HepG2 (cell line): ENCODE data around the gene TNFAIP8L2. TPM values are rescaled to one million over a fixed set of nuclear protein-coding genes. Genes with fewer than 3 reads are reported as not detected.

Source experiments
- CREB1 ChIP-seq, 2 experiments: fragments of 450-650 bp in 1 of 2; IDR thresholded peaks; 2 replicates each; pipeline ENCODE4 v1.6.1; 2016 to 2017; ENCODE audit warnings: control low read depth in 1 of 2, mild to moderate bottlenecking in 1 of 2, missing compliant biosample characterization in 1 of 2, missing genetic modification characterization in 1 of 2
- ESRRA ChIP-seq: sonication (generic); formaldehyde crosslinking; IDR thresholded peaks from 2 replicates; pipeline ENCODE4 v1.5.1; 2020; ENCODE audit warnings: mild to moderate bottlenecking, low read depth, missing genetic modification reagents
- NR2F1 ChIP-seq, 2 experiments: fragments of 450-650 bp in 1 of 2; formaldehyde crosslinking in 1 of 2; IDR thresholded peaks; 2 replicates each; pipeline versions ENCODE4 v1.5.0 to v1.6.1; 2016 to 2020; ENCODE audit warnings: mild to moderate bottlenecking in 1 of 2, missing compliant biosample characterization in 1 of 2, missing genetic modification reagents in 1 of 2, moderate library complexity in 1 of 2
- SMC3 ChIP-seq: IDR thresholded peaks from 2 replicates; pipeline ENCODE4 v1.6.1; 2011; ENCODE audit warnings: low read length, improper control_type of control experiment
- ZKSCAN8 ChIP-seq: IDR thresholded peaks from 2 replicates; pipeline ENCODE4 v1.6.1; 2016; ENCODE audit warnings: borderline replicate concordance, missing genetic modification reagents, missing compliant biosample characterization
- polyA plus RNA-seq, 8 experiments: library from polyadenylated mRNA; depleted of rRNA in 3 of 8; stranded (reverse) in 7 of 8; unstranded in 1 of 8; fragments of >200 nt; fragmentation: Illumina TruSeq in 4 of 8; extraction: Trizol in 4 of 8; gene quantifications; 2 replicates each; pipeline versions ENCODE4 v1.2.1 to v1.2.3, GENCODE V29; 2011 to 2016; ENCODE audit warnings: low read depth in 4 of 8, missing spikeins in 1 of 8, mixed read lengths in 1 of 8; ENCODE audit not compliant: insufficient read depth in 1 of 8
- total RNA-seq, 5 experiments: library from RNA; depleted of rRNA; stranded (reverse); fragments of >200 nt; fragmentation: Illumina TruSeq; extraction: Trizol; gene quantifications; 2 replicates each; pipeline ENCODE4 v1.2.3, GENCODE V29; 2016; ENCODE audit warnings: low read depth in 1 of 5
- TF ChIP-seq, protein P1 (sequence below): conservative IDR thresholded peaks from 2 replicates; pipeline ENCODE4 v1.6.1; 2018; ENCODE audit warnings: missing genetic modification reagents
- TF ChIP-seq, protein P2 (sequence below): IDR thresholded peaks from 2 replicates; pipeline ENCODE4 v1.6.1; 2016; ENCODE audit warnings: control low read depth
- TF ChIP-seq, protein P3 (sequence below): sonication (generic); formaldehyde crosslinking; IDR thresholded peaks from 2 replicates; pipeline ENCODE4 v1.5.0; 2020; ENCODE audit warnings: mild to moderate bottlenecking, missing genetic modification reagents, borderline replicate concordance
- TF ChIP-seq, protein P4 (sequence below): sonication (generic); formaldehyde crosslinking; IDR thresholded peaks from 2 replicates; pipeline ENCODE4 v1.5.0; 2020; ENCODE audit warnings: mild to moderate bottlenecking, missing genetic modification reagents, moderate library complexity
- TF ChIP-seq, protein P5 (sequence below): sonication (generic); formaldehyde crosslinking; conservative IDR thresholded peaks from 2 replicates; pipeline ENCODE4 v1.4.0; 2020; ENCODE audit warnings: missing genetic modification reagents
- TF ChIP-seq, protein P6 (sequence below): sonication (generic); formaldehyde crosslinking; conservative IDR thresholded peaks from 2 replicates; pipeline ENCODE4 v1.4.0; 2020; ENCODE audit warnings: mild to moderate bottlenecking, missing genetic modification reagents, moderate library complexity
- TF ChIP-seq, protein P7 (sequence below): sonication (generic); formaldehyde crosslinking; IDR thresholded peaks from 2 replicates; pipeline ENCODE4 v1.8.1; 2023; ENCODE audit warnings: mild to moderate bottlenecking, missing genetic modification reagents

The TNFAIP8L2 gene
- total and polyA plus RNA-seq, 2 of the 13 experiments (the other 11 are each of a cell fraction or from before 2014, with no cell fraction given): not detected

DNA sequence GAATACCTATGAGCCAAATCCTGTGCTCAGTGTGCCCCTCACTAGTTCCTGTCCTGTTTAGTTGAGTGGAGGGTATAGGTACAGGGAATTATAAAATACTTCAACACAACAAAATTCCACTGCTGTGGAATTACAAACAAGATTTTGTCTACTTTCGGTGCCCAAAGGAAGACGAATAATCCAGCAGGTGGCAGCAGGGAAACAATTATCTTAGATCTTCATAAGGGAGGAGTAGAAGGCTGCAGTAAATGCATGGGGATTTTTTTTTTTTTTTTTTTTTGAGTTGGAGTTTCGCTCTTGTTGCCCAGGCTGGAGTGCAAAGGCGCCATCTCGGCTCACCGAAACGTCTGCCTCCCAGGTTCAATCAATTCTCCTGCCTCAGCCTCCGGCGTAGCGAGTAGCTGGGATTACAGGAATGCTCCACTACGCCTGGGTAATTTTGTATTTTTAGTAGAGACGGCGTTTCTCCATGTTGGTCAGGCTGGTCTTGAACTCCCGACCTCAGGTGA lies 39.9 kb downstream of the TNFAIP8L2 start (continued):
- TF ChIP-seq, protein P1, sequence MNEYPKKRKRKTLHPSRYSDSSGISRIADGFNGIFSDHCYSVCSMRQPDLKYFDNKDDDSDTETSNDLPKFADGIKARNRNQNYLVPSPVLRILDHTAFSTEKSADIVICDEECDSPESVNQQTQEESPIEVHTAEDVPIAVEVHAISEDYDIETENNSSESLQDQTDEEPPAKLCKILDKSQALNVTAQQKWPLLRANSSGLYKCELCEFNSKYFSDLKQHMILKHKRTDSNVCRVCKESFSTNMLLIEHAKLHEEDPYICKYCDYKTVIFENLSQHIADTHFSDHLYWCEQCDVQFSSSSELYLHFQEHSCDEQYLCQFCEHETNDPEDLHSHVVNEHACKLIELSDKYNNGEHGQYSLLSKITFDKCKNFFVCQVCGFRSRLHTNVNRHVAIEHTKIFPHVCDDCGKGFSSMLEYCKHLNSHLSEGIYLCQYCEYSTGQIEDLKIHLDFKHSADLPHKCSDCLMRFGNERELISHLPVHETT (CRISPR knock-in tag): 0 out of 2 replicates have a peak, but pooled peaks have one; percentile 26
- TF ChIP-seq CREB1 (IDR thresholded peaks at IDR 0.05): no peak
- 0 out of 2 replicates have a peak, but pooled peaks have one; percentile 34 for TF ChIP-seq CREB1 (CRISPR knock-in tag; IDR thresholded peaks at IDR 0.05)
- TF ChIP-seq ZKSCAN8 (CRISPR knock-in tag): 0 out of 2 replicates have a peak, but pooled peaks have one; percentile 25
- TF ChIP-seq, protein P2, sequence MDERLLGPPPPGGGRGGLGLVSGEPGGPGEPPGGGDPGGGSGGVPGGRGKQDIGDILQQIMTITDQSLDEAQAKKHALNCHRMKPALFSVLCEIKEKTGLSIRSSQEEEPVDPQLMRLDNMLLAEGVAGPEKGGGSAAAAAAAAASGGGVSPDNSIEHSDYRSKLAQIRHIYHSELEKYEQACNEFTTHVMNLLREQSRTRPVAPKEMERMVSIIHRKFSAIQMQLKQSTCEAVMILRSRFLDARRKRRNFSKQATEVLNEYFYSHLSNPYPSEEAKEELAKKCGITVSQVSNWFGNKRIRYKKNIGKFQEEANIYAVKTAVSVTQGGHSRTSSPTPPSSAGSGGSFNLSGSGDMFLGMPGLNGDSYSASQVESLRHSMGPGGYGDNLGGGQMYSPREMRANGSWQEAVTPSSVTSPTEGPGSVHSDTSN: no peak
- TF ChIP-seq, protein P3, sequence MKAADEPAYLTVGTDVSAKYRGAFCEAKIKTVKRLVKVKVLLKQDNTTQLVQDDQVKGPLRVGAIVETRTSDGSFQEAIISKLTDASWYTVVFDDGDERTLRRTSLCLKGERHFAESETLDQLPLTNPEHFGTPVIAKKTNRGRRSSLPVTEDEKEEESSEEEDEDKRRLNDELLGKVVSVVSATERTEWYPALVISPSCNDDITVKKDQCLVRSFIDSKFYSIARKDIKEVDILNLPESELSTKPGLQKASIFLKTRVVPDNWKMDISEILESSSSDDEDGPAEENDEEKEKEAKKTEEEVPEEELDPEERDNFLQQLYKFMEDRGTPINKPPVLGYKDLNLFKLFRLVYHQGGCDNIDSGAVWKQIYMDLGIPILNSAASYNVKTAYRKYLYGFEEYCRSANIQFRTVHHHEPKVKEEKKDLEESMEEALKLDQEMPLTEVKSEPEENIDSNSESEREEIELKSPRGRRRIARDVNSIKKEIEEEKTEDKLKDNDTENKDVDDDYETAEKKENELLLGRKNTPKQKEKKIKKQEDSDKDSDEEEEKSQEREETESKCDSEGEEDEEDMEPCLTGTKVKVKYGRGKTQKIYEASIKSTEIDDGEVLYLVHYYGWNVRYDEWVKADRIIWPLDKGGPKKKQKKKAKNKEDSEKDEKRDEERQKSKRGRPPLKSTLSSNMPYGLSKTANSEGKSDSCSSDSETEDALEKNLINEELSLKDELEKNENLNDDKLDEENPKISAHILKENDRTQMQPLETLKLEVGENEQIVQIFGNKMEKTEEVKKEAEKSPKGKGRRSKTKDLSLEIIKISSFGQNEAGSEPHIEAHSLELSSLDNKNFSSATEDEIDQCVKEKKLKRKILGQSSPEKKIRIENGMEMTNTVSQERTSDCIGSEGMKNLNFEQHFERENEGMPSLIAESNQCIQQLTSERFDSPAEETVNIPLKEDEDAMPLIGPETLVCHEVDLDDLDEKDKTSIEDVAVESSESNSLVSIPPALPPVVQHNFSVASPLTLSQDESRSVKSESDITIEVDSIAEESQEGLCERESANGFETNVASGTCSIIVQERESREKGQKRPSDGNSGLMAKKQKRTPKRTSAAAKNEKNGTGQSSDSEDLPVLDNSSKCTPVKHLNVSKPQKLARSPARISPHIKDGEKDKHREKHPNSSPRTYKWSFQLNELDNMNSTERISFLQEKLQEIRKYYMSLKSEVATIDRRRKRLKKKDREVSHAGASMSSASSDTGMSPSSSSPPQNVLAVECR (CRISPR knock-in tag): no peak
- no peak for TF ChIP-seq NR2F1 (CRISPR knock-in tag; IDR thresholded peaks at IDR 0.05)
- TF ChIP-seq ESRRA (CRISPR knock-in tag): no peak
- TF ChIP-seq, protein P4, sequence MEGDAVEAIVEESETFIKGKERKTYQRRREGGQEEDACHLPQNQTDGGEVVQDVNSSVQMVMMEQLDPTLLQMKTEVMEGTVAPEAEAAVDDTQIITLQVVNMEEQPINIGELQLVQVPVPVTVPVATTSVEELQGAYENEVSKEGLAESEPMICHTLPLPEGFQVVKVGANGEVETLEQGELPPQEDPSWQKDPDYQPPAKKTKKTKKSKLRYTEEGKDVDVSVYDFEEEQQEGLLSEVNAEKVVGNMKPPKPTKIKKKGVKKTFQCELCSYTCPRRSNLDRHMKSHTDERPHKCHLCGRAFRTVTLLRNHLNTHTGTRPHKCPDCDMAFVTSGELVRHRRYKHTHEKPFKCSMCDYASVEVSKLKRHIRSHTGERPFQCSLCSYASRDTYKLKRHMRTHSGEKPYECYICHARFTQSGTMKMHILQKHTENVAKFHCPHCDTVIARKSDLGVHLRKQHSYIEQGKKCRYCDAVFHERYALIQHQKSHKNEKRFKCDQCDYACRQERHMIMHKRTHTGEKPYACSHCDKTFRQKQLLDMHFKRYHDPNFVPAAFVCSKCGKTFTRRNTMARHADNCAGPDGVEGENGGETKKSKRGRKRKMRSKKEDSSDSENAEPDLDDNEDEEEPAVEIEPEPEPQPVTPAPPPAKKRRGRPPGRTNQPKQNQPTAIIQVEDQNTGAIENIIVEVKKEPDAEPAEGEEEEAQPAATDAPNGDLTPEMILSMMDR (CRISPR knock-in tag): peak; percentile 71
- TF ChIP-seq, protein P5, sequence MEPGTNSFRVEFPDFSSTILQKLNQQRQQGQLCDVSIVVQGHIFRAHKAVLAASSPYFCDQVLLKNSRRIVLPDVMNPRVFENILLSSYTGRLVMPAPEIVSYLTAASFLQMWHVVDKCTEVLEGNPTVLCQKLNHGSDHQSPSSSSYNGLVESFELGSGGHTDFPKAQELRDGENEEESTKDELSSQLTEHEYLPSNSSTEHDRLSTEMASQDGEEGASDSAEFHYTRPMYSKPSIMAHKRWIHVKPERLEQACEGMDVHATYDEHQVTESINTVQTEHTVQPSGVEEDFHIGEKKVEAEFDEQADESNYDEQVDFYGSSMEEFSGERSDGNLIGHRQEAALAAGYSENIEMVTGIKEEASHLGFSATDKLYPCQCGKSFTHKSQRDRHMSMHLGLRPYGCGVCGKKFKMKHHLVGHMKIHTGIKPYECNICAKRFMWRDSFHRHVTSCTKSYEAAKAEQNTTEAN: no peak
- TF ChIP-seq SMC3: peak; percentile 17; the same call in 1 of the 2 replicates
- TF ChIP-seq, protein P6, sequence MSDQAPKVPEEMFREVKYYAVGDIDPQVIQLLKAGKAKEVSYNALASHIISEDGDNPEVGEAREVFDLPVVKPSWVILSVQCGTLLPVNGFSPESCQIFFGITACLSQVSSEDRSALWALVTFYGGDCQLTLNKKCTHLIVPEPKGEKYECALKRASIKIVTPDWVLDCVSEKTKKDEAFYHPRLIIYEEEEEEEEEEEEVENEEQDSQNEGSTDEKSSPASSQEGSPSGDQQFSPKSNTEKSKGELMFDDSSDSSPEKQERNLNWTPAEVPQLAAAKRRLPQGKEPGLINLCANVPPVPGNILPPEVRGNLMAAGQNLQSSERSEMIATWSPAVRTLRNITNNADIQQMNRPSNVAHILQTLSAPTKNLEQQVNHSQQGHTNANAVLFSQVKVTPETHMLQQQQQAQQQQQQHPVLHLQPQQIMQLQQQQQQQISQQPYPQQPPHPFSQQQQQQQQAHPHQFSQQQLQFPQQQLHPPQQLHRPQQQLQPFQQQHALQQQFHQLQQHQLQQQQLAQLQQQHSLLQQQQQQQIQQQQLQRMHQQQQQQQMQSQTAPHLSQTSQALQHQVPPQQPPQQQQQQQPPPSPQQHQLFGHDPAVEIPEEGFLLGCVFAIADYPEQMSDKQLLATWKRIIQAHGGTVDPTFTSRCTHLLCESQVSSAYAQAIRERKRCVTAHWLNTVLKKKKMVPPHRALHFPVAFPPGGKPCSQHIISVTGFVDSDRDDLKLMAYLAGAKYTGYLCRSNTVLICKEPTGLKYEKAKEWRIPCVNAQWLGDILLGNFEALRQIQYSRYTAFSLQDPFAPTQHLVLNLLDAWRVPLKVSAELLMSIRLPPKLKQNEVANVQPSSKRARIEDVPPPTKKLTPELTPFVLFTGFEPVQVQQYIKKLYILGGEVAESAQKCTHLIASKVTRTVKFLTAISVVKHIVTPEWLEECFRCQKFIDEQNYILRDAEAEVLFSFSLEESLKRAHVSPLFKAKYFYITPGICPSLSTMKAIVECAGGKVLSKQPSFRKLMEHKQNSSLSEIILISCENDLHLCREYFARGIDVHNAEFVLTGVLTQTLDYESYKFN (CRISPR knock-in tag): no peak
- TF ChIP-seq, protein P7, sequence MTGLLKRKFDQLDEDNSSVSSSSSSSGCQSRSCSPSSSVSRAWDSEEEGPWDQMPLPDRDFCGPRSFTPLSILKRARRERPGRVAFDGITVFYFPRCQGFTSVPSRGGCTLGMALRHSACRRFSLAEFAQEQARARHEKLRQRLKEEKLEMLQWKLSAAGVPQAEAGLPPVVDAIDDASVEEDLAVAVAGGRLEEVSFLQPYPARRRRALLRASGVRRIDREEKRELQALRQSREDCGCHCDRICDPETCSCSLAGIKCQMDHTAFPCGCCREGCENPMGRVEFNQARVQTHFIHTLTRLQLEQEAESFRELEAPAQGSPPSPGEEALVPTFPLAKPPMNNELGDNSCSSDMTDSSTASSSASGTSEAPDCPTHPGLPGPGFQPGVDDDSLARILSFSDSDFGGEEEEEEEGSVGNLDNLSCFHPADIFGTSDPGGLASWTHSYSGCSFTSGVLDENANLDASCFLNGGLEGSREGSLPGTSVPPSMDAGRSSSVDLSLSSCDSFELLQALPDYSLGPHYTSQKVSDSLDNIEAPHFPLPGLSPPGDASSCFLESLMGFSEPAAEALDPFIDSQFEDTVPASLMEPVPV (CRISPR knock-in tag): no peak
